Left ventricle myocardium inferior (tissue), 1 donor: ENCODE measurements around the gene CBY1. TPM values are rescaled to one million over a fixed set of nuclear protein-coding genes. Genes with fewer than 3 reads are reported as not detected.
A peak's percentile ranks its signal among the peaks of the same experiment; 100 is the strongest.

ENCODE experiments used
- DNase-seq: peaks from one replicate; pipeline ENCODE4 v3.0.0-alpha.2; 2020
- H3K27ac ChIP-seq: fragments of 200-600 bp; replicated peaks from 2 replicates; pipeline ENCODE4 v1.8.0; 2021
- H3K27me3 ChIP-seq: fragments of 200-600 bp; 2 replicates; pipeline ENCODE4 v1.8.0; 2021; ENCODE audit warnings: low read depth
- H3K36me3 ChIP-seq: fragments of 200-600 bp; 2 replicates; pipeline ENCODE4 v1.8.0; 2021
- H3K4me1 ChIP-seq: fragments of 200-600 bp; 2 replicates; pipeline ENCODE4 v1.8.0; 2021
- H3K4me3 ChIP-seq: fragments of 200-600 bp; 2 replicates; pipeline ENCODE4 v1.8.0; 2021; ENCODE audit warnings: mild to moderate bottlenecking, moderate library complexity
- H3K9me3 ChIP-seq: fragments of 200-600 bp; replicated peaks from 2 replicates; pipeline ENCODE4 v1.8.0; 2021
- CTCF ChIP-seq: fragments of 200-600 bp; IDR thresholded peaks from 2 replicates; pipeline ENCODE4 v1.8.0; 2021; ENCODE audit warnings: antibody characterized with exemption, mild to moderate bottlenecking, borderline replicate concordance
- intact Hi-C: fragments of 100-400 bp; cut with micrococcal nuclease; formaldehyde crosslinking; loops from one replicate; pipeline ENCODE4 v1.11.0; 2022
- total RNA-seq: library from RNA; stranded (reverse); fragmentation: NEBNext Ultra II Directional; extraction: Animal tissue kit (Norgen Biotek cat#: 25700); gene quantifications from one replicate; pipeline ENCODE4 v1.2.1, GENCODE V29; 2021
- donor health status: DM: no; HTN: yes; CAD: no; lungs with severe emphysema.

CBY1 gene
- total RNA-seq, 1 donor from 2014 or later = 44.4 TPM

GRCh38 chr22:38652859-38653258 lies 3.6 kb upstream of the CBY1 start:
- H3K36me3 ChIP-seq = no peaks in the 10 kb centered on the region
- no peaks in the 10 kb centered on the region for H3K9me3 ChIP-seq
- no peak overlapping the region for H3K4me3 ChIP-seq
- H3K27ac ChIP-seq = no peak overlapping the region
- intact Hi-C loops = no loop called here
- H3K4me1 ChIP-seq = peaks cover 25% of the 10 kb centered on the region
- H3K27me3 ChIP-seq = no peaks in the 10 kb centered on the region
- no peak for TF ChIP-seq CTCF
- DNase-seq = no peak

- Histone ChIP-seq H3K9me3 (no peaks in the 10 kb centered on the region), H3K4me1 (peaks cover 33% of the 10 kb centered on the region), H3K36me3 (no peaks in the 10 kb centered on the region), H3K27me3 (no peaks in the 10 kb centered on the region), H3K27ac (no peak overlapping the region), H3K4me3 (no peak overlapping the region)
- no peak for TF ChIP-seq CTCF
- intact Hi-C loops = no loop called here
- DNase-seq = no peak
These were observed 2.7 kb upstream of the CBY1 start for GRCh38 chr22:38653741-38654140.

GRCh38 chr22:38655519-38656255 lies 751 bp upstream of the CBY1 start:
- no peaks in the 10 kb centered on the region for H3K36me3 ChIP-seq
- DNase-seq = no peak
- H3K4me3 ChIP-seq = peak overlapping the region; percentile 99
- intact Hi-C loops = no loop called here
- H3K4me1 ChIP-seq = peaks cover 33% of the 10 kb centered on the region
- peak overlapping the region; percentile 96 for H3K27ac ChIP-seq
- H3K27me3 ChIP-seq = no peaks in the 10 kb centered on the region
- no peaks in the 10 kb centered on the region for H3K9me3 ChIP-seq
- no peak for TF ChIP-seq CTCF

- no peak for DNase-seq
- intact Hi-C loops = no loop called here
- no peaks in the 10 kb centered on the region for H3K9me3 ChIP-seq
- H3K27me3 ChIP-seq = no peaks in the 10 kb centered on the region
- peak overlapping the region; percentile 96 for H3K27ac ChIP-seq
- H3K4me1 ChIP-seq = peaks cover 33% of the 10 kb centered on the region
- TF ChIP-seq CTCF = no peak
- H3K4me3 ChIP-seq = peak overlapping the region; percentile 99
- H3K36me3 ChIP-seq = no peaks in the 10 kb centered on the region
These were observed 839 bp downstream of the CBY1 start for GRCh38 chr22:38657045-38657909.

- Histone ChIP-seq H3K36me3 (peaks cover 42% of the 10 kb centered on the region), H3K27me3 (no peaks in the 10 kb centered on the region), H3K4me3 (no peak overlapping the region), H3K4me1 (no peaks in the 10 kb centered on the region), H3K9me3 (no peaks in the 10 kb centered on the region), H3K27ac (no peak overlapping the region)
- intact Hi-C loops = no loop called here
- TF ChIP-seq CTCF = no peak
- DNase-seq = no peak
These were observed 18.4 kb downstream of the CBY1 start for GRCh38 chr22:38674888-38675287.
